RKO (cell line): ENCODE measurements around the gene SLC39A8.
"Not testable (repeated sequence)": the region's sequence is repeated elsewhere in the genome, so short reads cannot be mapped to it uniquely, and the experiment has no call there.

Experiments
- DNase-seq: peaks from one replicate; pipeline ENCODE4 v3.0.0-alpha.2; 2016; ENCODE audit warnings: low spot score

SLC39A8 gene

GRCh38 chr4:102344954-102345794 is at the start of gene SLC39A8:
SLC39A8 (minus strand) TSS chr4:102345482; CDS start chr4:102344662, 820 bp downstream.
- peak; percentile 91 for DNase-seq

DNA sequence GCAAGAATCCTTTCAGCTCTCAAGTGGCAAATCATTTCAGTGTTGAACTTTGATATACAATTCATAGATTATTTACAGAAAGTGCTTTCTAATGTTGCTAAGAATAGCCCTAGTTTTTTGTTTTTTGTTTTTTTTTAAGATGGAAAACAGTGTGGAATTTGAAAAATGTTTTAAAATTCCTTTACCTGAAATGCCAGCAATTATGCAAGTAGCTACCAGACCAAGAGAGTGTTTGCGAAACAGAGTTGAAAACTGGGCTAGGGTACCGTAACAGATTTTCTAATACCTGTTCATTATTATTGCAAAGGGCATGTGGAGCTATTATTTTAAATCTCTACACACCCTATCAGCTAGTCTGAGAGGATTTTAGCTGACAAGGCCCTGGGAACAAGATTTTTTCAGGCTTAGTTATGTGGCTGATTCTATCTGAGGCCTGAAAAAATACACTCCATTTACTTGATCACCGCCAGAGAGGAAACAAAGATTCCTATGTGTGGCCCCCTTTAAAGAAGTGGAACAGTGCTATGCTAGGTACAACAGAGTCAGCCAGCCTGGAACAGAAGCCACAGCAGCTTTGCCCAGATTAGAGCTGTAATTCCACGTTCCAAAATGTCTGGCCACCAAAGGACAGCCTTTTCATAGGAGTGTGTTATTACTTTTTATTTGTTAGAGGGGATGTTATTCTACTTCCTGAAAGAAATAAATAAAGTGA is 46.9 kb upstream of the SLC39A8 start:
- DNase-seq, result no peak

- DNase-seq, result peak; percentile 76
Observed at GRCh38 chr4:102390438-102390837, 45.2 kb upstream of the SLC39A8 start.

- DNase-seq, result no peak
Observed at GRCh38 chr4:102388611-102389010, 43.3 kb upstream of the SLC39A8 start.

DNA sequence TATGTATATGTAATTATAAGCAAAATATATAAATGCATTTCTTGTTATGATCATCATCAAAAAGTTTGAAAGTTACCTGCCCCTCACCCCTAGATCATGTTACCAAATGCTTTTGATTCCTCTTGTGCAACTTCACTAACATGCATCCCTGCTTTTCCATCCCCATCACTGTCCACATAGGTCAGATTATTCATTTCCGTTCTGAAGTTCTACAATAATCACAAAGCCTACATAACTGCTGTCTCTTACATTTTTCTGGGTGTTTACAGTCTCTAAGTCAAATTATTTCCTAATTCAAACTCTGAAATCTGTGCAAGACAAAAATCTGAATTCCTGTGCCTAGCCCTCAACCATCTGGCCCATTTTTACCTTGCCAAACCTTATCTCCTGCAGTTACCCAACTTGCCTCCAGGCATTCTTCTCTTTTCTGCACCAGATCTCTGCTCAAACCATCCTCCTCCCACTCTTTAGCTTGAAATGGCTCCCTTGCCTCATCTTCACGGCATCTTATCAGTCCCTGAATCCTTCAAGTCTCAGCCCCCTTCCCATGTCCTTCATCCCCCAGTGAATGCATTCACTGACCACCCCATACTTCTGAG is 42.4 kb upstream of the SLC39A8 start:
- DNase-seq, result no peak

DNA sequence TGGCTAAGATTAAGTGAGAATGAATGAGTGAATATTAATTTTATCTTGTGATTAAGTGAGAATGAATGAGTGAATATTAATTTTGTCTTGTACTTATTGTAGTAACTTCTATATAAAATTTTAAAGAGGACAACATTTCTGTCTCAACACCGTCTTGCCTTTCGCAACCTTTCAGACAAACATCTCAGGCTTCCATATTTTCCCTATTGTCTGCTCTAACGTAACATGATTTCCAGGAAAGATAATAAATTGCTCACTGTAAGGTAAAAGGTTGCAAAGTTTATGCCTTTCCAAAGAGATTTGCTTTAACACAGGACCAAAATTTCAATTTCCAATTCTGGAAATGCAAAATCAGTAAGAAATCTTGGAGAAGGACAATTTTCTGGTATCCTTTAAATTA is 41.7 kb upstream of the SLC39A8 start:
- no peak for DNase-seq

DNA sequence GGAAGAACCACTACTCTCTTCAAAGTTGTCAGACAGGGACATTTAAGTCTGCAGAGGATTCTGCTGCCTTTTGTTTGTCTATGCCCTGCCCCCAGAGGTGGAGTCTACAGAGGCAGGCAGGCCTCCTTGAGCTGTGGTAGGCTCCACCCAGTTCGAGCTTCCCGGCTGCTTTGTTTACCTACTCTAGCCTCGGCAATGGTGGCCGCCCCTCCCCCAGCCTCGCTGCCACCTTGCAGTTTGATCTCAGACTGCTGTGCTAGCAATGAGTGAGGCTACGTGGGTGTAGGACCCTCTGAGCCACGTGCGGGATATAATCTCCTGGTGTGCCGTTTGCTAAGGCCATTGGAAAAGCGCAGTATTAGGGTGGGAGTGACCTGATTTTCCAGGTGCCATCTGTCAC is 35.0 kb upstream of the SLC39A8 start:
- not testable (repeated sequence) for DNase-seq

DNA sequence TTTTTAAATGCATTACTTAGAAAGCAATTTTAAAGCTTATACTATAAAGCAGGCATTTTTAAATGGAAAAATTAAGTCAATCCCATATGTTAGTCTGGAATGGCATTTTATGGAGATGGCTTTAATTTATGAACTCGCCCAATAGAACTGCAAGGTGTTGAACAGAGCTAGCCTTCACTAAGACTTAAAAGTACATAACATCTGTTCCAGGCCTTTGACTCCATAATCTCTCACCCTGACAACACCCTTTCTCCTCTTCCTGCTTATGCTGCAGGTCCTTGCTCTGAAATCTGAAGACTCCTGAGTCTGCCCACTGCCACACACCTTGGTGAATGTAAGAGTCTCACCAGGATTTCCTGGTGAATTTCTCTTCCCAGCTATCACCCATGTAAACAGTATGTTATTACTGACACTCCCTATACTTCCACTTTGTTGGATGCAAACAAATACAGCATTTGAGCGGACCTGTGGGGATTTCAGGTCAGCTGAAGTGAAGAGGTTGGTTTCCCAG is 17.7 kb upstream of the SLC39A8 start:
- no peak for DNase-seq

DNA sequence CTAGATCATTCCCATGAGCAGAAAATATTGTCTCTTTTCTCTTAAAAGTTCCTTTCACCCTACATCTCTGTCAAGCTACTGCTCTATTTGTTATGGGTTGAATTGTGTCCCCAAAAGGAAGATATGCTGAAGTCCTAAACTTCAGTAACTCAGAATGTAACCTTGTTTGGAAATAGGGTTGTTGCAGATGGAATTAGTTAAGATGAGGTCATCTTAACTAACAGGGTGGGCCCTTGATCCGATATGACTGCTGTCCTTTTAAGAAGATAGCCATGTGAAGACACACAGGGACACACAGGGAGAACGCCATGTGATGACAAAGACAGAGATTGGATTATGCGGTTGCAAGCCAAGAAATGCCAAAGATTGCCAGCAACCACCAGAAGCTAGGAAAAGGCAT is 12.8 kb upstream of the SLC39A8 start:
- no peak for DNase-seq

DNA sequence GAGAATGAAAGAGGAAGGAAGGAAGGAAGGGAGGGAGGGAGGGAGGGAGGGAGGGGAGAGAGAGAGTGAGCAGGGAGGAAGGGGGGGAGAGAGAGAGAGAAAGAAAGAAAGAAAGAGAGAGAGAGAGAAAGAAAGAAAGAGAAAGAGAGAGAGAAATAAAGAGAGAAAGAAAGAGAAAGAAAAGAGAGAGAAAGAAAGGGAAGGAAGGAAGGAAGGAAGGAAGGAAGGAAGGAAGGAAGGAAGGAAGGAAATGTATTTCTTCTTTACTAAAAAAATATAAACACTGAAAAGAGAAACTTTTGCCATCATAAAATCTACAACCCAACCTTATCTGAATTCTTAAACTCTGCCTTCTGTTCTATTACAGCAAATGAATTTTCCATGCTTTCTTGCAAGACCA is 12.4 kb upstream of the SLC39A8 start:
- not testable (repeated sequence) for DNase-seq

DNA sequence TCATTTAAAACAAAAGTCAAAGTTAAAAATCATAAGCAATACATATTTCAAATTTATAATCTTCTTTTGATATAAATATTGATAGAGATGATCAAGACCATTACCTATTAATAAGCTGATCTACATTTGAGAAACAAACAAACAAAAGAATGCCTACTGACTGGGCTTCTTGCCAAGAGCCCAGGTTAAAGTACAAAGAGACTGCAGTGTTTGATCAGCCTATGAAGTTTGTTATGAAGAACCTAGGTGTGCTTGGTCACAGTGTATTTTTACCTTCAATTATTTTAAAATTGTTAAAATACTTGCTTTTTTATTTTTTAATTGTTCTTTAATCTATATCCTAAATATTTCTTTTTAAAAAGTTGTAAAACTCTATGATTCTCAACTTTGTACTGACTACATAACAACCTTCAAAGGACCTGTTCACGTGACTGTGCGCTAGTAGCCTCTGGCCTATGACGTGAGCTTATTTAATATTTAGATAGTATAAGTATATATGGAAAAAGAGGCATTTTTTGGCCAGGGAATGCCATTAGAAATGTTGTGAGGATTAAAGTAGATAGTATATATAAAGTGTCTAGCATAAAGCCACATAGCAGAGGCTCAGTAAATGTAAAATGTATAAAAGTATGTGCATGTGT is 11.4 kb upstream of the SLC39A8 start:
- DNase-seq, result no peak

GRCh38 chr4:102355748-102356147 is 10.5 kb upstream of the SLC39A8 start:
- no peak for DNase-seq

DNA sequence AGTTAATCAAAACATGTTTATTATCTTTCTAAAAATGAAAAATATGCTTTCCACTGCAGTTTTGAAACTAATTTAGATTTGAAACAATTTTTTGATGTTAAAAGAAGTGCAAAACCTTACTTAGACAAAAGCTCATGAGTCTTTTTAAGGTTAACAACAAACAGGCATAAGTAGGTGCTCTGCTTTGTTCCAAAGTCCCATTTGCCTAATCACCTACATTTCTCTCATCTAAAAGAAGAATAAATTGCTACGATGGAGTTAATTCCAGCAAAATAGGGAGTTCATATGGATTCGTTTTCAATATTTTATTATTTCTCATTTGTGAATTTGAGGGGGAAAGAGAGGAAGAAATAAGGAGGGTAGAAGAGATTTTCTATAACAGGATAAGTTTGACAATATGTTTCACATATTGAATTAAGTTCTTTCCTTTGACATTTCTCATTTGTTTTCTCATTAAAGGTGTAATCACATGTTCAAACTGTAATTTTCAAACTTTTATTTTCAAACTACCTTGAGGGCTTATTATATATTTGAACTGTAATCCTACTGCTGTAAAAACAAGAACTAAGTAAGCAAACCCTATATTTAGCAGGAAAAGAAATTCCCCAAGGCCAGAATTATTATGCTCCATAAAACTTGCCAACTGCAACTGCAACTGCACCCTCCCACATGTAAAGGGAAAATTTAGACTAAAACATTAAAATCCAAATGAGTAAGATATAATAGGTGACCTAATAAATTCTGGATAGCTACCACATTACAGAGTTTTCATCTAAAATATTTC is 9.6 kb upstream of the SLC39A8 start:
- DNase-seq, result no peak

DNA sequence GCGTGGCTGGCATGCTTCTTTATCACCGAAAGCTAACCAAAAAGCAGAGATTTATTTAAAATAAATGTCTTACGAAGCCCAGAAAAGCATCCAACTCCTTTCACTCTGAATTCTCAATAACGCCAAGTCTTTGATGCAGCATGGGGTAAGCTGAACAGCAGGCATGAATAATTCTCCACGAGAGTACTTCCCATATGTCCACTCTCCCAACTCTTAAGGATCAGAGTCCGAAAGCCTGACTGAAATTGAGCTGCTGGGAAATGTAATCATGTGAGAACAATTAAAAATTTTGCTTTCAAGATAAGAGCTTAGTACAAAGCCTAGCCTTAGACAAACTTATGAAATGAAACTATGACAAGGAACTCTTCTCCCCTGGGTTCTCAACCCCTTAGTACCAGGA is 7.5 kb upstream of the SLC39A8 start:
- DNase-seq, result no peak

- DNase-seq, result no peak
Observed at GRCh38 chr4:102350634-102351033, 5.4 kb upstream of the SLC39A8 start.

DNA sequence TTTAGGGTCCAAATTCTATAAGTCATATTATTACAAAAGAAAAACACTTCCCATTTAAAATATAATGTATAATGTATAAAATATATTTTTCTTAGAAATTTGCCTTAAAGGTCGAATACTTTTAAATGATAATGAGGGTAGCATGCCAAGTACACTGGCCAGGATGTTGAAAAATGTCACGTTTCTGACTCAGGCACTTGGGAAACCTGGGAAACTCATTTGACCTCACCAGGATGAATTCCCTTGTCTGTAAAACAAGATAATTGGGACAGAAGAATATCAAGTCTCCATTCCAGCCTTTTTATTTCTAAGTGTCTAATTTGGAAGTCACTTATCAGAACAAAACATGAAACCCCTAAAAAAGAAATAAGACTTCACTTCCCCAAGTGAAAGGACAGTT is 3.4 kb upstream of the SLC39A8 start:
- no peak for DNase-seq

GRCh38 chr4:102345795-102346100 is 466 bp upstream of the SLC39A8 start:
- no peak for DNase-seq

GRCh38 chr4:102344520-102344953 is 745 bp downstream of the SLC39A8 start:
- DNase-seq, result peak; percentile 78

- peak; percentile 79 for DNase-seq
Observed at GRCh38 chr4:102343964-102344519, 1.2 kb downstream of the SLC39A8 start.

DNA sequence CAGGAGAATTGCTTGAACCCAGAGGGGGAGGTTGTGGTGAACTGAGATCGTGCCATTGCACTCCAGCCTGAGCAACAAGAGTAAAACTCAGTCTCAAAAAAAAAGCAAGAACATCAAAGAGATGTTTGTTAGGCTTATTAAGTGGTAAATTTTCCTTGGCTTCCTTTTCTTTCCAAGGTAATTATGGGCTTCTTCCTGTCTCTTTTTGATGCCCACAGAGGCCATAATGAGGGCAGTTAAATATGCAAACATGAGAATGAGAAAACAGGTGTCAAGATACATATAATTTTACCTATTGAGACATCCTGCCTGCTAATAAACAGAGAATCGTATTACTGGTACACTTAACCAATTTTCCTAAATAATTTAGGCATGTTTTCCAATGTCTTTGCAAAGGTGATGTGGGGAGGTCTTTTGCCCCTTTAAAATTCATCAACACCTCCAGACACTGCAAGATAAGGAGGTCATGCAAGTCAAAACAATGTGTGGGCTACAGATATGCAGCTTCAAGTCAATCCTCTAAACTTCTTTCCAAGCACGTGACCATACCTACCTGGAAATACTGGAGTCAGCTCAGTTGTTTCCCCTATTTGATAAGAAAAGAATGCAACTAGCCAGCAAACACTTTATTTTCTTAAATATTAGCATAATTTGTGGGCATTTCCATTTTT is 2.7 kb downstream of the SLC39A8 start:
- DNase-seq, result no peak

DNA sequence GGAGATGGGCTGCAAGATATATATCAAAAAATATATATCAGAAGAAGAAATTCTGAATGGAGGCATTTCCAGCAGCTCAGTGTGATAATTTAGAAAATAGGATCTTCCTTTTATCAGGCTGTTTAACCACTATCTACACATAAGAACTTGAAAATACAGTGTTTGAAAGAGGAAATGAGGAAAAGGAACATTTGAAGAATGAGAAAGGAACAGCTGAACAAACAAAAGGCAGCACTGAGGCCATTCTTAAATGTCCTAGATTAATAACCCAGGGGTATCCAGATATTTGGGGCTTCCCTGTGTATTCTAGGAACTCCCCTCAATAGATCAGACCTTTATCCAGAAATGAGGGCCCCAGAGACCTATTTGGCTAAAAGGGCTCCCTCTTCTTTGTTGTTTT is 4.1 kb downstream of the SLC39A8 start:
- DNase-seq, result no peak
